ENCODE measurements around the gene TMBIM1. TPM values are rescaled to one million over a fixed set of nuclear protein-coding genes. Genes with fewer than 3 reads are reported as not detected.

Gene TMBIM1
- total and polyA plus RNA-seq, 12 donors, result 25.7 to 293 (median 198) TPM

DNA sequence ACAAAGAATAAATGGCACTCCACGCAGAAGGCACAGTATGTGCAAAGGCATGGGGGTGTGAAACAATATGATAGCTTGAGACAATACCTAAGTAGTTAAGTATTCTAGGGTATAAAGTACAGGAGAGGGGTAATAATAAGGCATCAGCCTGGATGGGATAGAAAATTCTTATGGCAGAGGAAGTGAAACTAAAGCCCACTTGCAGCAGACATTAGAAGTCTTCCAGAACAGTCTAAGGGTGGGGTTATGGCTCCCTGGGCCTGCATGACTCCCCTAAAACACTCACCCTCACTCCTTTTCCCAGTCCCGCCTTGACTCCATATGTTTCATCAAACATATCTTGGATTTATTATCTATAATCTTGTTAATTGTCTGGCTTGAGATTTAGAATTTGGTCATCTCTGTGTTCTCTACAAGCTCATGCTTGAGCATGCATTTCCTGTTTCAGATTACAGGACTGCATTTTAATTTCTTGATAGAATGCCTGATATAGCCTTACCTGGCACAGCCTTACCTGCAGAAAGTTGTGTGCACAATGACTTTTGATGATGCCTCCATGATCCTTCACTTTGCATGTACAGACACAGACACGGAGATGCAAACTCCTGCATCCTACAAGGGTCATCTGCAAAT lies 28.5 kb upstream of the TMBIM1 start:
- H3K4me3 ChIP-seq, result no peak overlapping the region
- no peak for DNase-seq
- TF ChIP-seq, protein P1, sequence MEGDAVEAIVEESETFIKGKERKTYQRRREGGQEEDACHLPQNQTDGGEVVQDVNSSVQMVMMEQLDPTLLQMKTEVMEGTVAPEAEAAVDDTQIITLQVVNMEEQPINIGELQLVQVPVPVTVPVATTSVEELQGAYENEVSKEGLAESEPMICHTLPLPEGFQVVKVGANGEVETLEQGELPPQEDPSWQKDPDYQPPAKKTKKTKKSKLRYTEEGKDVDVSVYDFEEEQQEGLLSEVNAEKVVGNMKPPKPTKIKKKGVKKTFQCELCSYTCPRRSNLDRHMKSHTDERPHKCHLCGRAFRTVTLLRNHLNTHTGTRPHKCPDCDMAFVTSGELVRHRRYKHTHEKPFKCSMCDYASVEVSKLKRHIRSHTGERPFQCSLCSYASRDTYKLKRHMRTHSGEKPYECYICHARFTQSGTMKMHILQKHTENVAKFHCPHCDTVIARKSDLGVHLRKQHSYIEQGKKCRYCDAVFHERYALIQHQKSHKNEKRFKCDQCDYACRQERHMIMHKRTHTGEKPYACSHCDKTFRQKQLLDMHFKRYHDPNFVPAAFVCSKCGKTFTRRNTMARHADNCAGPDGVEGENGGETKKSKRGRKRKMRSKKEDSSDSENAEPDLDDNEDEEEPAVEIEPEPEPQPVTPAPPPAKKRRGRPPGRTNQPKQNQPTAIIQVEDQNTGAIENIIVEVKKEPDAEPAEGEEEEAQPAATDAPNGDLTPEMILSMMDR (IDR thresholded peaks at IDR 0.05), result no peak
- no peak for TF ChIP-seq POLR2A (IDR thresholded peaks at IDR 0.05)
- no peaks in the 10 kb centered on the region for H3K9me3 ChIP-seq (replicated peaks in 1 of 3)
- H3K36me3 ChIP-seq (replicated peaks in 1 of 2), result no peaks in the 10 kb centered on the region
- H3K27me3 ChIP-seq, result no peaks in the 10 kb centered on the region
- peaks cover 6 to 22% of the 10 kb centered on the region in 2 donors for H3K4me1 ChIP-seq (replicated peaks in 1 of 2)
- WGBS, 4 donors, result 83 to 93% (median 91%) methylated on average over 3 of the region's 3 CpGs
- intact Hi-C loops (cut with DNase I), result no loop called here
- no peak overlapping the region for H3K27ac ChIP-seq

DNA sequence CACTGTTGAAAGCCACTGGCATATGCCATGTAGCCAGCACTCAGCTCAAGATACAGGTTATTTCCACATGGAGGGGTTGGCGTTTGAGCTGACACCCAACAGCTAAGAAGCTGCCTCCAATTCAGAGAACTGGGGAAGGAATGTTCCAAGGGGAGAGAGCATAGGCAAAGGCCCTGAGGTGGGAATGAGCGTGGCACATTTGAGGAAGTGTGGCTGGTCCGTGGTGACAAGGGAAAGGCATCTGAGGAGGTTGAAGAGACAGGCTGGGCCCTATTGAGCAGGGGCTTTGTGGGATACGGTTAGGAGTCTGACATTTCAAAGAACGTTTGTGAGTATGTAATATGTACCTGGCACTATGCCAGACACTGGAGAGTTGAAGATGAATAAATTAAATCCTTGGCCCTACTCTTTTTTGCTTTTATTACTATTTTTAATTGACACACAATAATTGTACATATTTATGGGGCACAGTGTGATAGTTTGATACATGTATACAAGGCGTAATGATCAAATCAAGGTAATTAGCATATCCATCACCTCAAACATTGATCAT lies 27.6 kb upstream of the TMBIM1 start:
- Histone ChIP-seq H3K27me3 (no peaks in the 10 kb centered on the region), H3K4me1 (replicated peaks in 1 of 2) (peaks cover 6 to 22% of the 10 kb centered on the region in 2 donors), H3K9me3 (replicated peaks in 1 of 3) (no peaks in the 10 kb centered on the region), H3K36me3 (replicated peaks in 1 of 2) (no peaks in the 10 kb centered on the region), H3K4me3 (no peak overlapping the region), H3K27ac (no peak overlapping the region)
- DNase-seq, result no peak
- 54 to 68% (median 61%) methylated on average over 6 of the region's 6 CpGs for WGBS, 4 donors
- TF ChIP-seq, protein P1 (IDR thresholded peaks at IDR 0.05), result no peak
- TF ChIP-seq POLR2A (IDR thresholded peaks at IDR 0.05), result no peak
- intact Hi-C loops (cut with DNase I), result no loop called here

DNA sequence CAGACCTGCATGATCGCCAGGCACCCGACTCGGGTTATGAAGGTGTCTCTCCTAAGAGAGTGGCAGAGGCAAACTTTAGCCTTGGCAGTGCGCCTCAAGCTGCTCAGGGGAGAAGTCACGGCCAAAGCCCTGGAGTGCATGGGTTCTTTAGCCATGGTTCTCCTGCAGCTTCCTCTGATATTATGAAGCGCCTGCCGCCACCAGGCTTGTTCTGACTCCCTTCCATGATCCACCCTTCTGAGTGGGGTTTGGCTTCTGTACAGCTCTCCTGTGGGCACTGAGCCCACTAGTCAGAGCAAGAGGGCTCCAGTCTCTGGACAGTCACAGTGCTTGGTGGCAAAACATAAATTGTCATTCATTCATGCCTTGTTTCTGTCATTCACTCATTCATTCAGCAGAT lies 25.9 kb upstream of the TMBIM1 start:
- H3K27me3 ChIP-seq, result no peaks in the 10 kb centered on the region
- no peak overlapping the region for H3K4me3 ChIP-seq
- no peaks in the 10 kb centered on the region for H3K9me3 ChIP-seq (replicated peaks in 1 of 3)
- no peaks in the 10 kb centered on the region for H3K36me3 ChIP-seq (replicated peaks in 1 of 2)
- H3K27ac ChIP-seq, result no peak overlapping the region
- TF ChIP-seq POLR2A (IDR thresholded peaks at IDR 0.05), result no peak
- TF ChIP-seq, protein P1 (IDR thresholded peaks at IDR 0.05), result no peak
- DNase-seq, result no peak
- H3K4me1 ChIP-seq (replicated peaks in 1 of 2), result peaks cover 0 to 13% of the 10 kb centered on the region in 2 donors
- 87 to 100% (median 94%) methylated on average over 2 to 7 of the region's 7 CpGs for WGBS, 4 donors
- intact Hi-C loops (cut with DNase I), result no loop called here

DNA sequence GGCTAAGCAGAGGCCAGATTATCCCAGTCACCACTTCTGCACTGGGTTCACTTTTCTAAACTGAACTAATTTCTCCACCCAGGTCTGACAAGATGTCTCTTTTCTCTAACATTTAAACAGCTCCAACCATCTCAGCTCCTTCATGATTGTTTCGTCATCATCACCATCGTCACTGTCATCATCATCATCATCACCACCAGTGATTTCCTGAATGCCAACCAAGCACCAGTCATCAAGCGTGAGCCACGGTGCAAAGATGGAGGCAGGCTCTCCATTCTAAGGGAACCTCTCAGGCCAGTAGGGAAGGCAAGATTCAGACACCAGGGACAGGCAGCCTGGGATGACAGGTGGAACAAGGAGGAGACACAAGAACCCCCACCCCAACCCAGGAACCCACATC lies 25.5 kb upstream of the TMBIM1 start:
- Histone ChIP-seq H3K4me1 (replicated peaks in 1 of 2) (peaks cover 0 to 13% of the 10 kb centered on the region in 2 donors), H3K9me3 (replicated peaks in 1 of 3) (no peaks in the 10 kb centered on the region), H3K36me3 (replicated peaks in 1 of 2) (no peaks in the 10 kb centered on the region), H3K27ac (no peak overlapping the region), H3K27me3 (no peaks in the 10 kb centered on the region), H3K4me3 (no peak overlapping the region)
- WGBS, 4 donors, result 82 to 92% (median 87%) methylated on average over 4 of the region's 4 CpGs
- intact Hi-C loops (cut with DNase I), result no loop called here
- TF ChIP-seq, protein P1 (IDR thresholded peaks at IDR 0.05), result no peak
- TF ChIP-seq POLR2A (IDR thresholded peaks at IDR 0.05), result no peak
- DNase-seq, result no peak
